ENCODE measurements around the gene MRTFA. TPM values are rescaled to one million over a fixed set of nuclear protein-coding genes. Genes with fewer than 3 reads are reported as not detected.

MRTFA gene
- total RNA-seq, 4 donors from 2014 or later: 45.5 to 90.2 (median 78.3) TPM

DNA sequence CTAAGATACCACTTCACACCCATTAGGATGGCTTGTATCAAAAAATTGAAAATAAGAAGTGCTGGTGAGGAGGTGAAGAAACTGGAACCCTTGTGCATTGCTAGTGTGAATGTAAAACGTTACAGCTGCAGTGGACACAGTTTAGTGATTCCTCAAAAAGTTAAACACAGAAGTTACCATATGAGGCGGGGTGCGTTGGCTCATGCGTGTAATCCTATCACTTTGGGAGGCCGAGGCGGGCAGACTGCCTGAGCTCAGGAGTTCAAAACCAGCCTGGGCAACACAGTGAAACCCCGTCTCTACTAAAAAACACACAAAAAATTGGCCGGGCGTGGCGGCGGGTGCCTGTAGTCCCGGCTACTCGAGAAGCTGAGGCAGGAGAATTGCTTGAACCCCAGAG is 222.6 kb downstream of the MRTFA start:
- no peaks in the 10 kb centered on the region for H3K9me3 ChIP-seq
- peaks cover 0 to 28% (median 5%) of the 10 kb centered on the region in 3 donors for H3K4me1 ChIP-seq
- peaks cover 0 to 66% of the 10 kb centered on the region in 2 donors for H3K36me3 ChIP-seq
- no peaks in the 10 kb centered on the region for H3K27me3 ChIP-seq
- TF ChIP-seq EP300 (IDR thresholded peaks at IDR 0.05) (no peak), POLR2AphosphoS5 (IDR thresholded peaks at IDR 0.05) (no peak), POLR2A (IDR thresholded peaks at IDR 0.05) (no peak)
- TF ChIP-seq, protein P1, sequence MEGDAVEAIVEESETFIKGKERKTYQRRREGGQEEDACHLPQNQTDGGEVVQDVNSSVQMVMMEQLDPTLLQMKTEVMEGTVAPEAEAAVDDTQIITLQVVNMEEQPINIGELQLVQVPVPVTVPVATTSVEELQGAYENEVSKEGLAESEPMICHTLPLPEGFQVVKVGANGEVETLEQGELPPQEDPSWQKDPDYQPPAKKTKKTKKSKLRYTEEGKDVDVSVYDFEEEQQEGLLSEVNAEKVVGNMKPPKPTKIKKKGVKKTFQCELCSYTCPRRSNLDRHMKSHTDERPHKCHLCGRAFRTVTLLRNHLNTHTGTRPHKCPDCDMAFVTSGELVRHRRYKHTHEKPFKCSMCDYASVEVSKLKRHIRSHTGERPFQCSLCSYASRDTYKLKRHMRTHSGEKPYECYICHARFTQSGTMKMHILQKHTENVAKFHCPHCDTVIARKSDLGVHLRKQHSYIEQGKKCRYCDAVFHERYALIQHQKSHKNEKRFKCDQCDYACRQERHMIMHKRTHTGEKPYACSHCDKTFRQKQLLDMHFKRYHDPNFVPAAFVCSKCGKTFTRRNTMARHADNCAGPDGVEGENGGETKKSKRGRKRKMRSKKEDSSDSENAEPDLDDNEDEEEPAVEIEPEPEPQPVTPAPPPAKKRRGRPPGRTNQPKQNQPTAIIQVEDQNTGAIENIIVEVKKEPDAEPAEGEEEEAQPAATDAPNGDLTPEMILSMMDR (IDR thresholded peaks at IDR 0.05): no peak
- 70 to 72% methylated on average over 8 to 12 of the region's 13 CpGs for WGBS, 2 donors (ENCODE audit: low coverage in 1 of 2)
- H3K27ac ChIP-seq: peak overlapping the region in 2 of 4 donors; percentile 7 to 32
- ATAC-seq: no peak
- H3K4me3 ChIP-seq: no peak overlapping the region

DNA sequence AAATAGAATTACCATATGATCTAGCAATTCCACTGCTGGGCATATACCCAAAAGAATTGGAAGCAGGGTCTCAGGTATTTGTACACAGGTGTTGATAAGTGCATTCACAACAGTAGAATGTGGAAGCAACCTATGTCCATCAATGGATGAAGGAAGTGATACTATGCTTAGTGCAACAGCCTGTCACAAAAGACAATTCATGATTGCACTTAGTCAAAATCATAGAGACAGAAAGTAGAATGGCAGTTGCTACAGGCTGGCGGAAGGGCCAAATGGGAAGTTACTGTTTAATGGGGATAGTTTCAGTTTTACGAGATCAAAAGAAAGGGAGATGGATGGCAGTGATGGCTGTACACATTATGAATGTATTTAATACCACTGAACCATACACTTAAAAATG is 224.1 kb downstream of the MRTFA start:
- H3K36me3 ChIP-seq: peaks cover 0 to 66% of the 10 kb centered on the region in 2 donors
- no peak for ATAC-seq
- no peak overlapping the region for H3K4me3 ChIP-seq
- H3K27ac ChIP-seq: no peak overlapping the region
- peaks cover 0 to 23% (median 5%) of the 10 kb centered on the region in 3 donors for H3K4me1 ChIP-seq
- H3K9me3 ChIP-seq: no peaks in the 10 kb centered on the region
- no peaks in the 10 kb centered on the region for H3K27me3 ChIP-seq
- TF ChIP-seq, protein P1 (IDR thresholded peaks at IDR 0.05): no peak
- TF ChIP-seq EP300 (IDR thresholded peaks at IDR 0.05) (no peak), POLR2A (IDR thresholded peaks at IDR 0.05) (no peak), POLR2AphosphoS5 (IDR thresholded peaks at IDR 0.05) (no peak)
- WGBS, 2 donors (ENCODE audit: low coverage in 1 of 2): 57 to 93% methylated on average over 2 of the region's 2 CpGs

DNA sequence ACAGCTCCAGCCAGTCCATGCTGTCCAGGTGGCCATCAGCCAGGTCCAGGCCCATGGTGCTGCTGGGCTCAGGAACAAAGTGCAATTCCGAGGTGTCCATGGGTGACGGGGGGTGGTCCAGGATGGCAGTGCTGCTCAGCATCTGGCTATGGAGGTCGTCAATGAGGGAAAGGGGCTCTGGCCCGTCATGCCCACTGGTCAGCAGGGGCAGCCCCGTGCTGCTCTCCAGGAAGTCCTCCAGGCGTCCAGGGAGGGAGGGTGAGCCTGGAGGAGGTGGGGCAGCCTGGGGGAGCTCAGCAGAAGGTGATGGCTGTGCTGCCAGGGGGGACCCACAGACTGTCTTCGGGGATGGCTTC is 225.0 kb downstream of the MRTFA start:
- Histone ChIP-seq H3K4me1 (peaks cover 0 to 23% (median 5%) of the 10 kb centered on the region in 3 donors), H3K36me3 (peaks cover 0 to 66% of the 10 kb centered on the region in 2 donors), H3K27me3 (no peaks in the 10 kb centered on the region), H3K9me3 (no peaks in the 10 kb centered on the region), H3K4me3 (no peak overlapping the region), H3K27ac (no peak overlapping the region)
- TF ChIP-seq EP300 (IDR thresholded peaks at IDR 0.05) (no peak), POLR2A (IDR thresholded peaks at IDR 0.05) (no peak), POLR2AphosphoS5 (IDR thresholded peaks at IDR 0.05) (no peak)
- TF ChIP-seq, protein P1 (IDR thresholded peaks at IDR 0.05): no peak
- ATAC-seq: no peak
- WGBS, 2 donors (ENCODE audit: low coverage in 1 of 2): 80% methylated on average over 3 of the region's 7 CpGs; no CpG with 5 or more reads in 1 of the 2 donors

DNA sequence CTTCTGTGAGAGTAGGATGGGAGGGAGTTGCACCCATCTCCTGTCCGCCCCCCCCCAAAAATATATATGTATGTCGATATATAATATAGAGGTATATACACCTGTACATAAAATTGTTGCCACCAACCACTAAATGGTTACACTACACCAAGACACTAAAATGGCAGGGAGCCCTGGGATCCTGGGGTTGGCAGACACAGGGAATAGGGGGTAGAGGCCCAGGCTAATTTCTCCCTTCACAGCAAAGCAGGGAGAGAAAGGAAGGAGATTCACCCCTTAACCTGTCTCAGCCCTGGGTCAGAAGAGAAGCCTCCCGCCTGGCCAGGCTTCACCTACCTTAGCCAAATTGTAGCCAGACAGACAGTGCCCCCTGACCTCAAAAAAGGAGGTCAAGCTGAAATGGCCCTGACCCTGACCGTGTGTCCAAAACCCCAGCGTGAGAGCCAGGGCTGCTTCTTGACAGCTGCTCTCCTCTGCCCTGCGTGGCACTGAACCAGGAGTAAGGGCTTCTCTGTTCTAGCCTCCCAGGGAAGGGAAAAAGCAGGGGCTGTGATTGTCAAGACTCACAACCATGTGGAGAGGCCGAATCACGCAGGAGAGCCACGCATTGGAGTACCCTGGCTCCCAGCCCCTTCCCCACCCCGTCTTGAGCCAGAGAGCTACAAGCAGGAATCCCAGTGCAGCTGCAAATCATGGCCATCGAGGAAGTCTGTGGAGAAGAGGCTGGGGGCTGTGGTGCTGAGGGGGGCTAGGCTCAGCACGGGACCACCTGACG is 225.6 kb downstream of the MRTFA start:
- no peaks in the 10 kb centered on the region for H3K27me3 ChIP-seq
- no peak overlapping the region for H3K4me3 ChIP-seq
- no peak overlapping the region for H3K27ac ChIP-seq
- no peaks in the 10 kb centered on the region for H3K9me3 ChIP-seq
- 91% methylated on average over 4 of the region's 13 CpGs; no CpG with 5 or more reads in 1 of the 2 donors for WGBS, 2 donors (ENCODE audit: low coverage in 1 of 2)
- no peak for ATAC-seq
- no peak for TF ChIP-seq EP300 (IDR thresholded peaks at IDR 0.05)
- TF ChIP-seq POLR2A (IDR thresholded peaks at IDR 0.05): no peak
- TF ChIP-seq, protein P1 (IDR thresholded peaks at IDR 0.05): no peak
- TF ChIP-seq POLR2AphosphoS5 (IDR thresholded peaks at IDR 0.05): no peak
- peaks cover 0 to 66% of the 10 kb centered on the region in 2 donors for H3K36me3 ChIP-seq
- H3K4me1 ChIP-seq: peaks cover 0 to 20% (median 5%) of the 10 kb centered on the region in 3 donors

DNA sequence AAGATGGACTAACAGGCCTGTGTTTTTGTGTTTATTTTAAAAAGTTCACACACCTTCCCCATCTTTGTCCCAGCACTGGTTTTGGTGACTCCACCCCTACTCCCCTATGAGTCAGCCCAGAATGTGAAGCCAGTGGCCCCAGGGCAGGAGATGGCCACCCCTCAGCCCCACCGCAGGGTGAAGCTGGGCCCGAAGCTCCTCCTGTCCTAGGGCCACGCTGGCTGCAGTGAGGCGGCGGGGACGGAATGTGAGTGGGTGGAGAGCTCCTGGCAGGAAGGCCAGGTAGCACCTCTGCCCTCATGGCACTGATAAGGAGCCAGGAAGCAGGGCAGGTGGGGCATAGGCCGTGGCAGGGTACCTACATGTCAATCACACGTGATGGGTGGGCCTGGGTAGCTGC is 226.2 kb downstream of the MRTFA start:
- H3K9me3 ChIP-seq: no peaks in the 10 kb centered on the region
- no peak for ATAC-seq
- no peak overlapping the region for H3K4me3 ChIP-seq
- H3K27me3 ChIP-seq: no peaks in the 10 kb centered on the region
- WGBS, 2 donors (ENCODE audit: low coverage in 1 of 2): 83% methylated on average over 1 of the region's 8 CpGs; no CpG with 5 or more reads in 1 of the 2 donors
- peaks cover 0 to 72% of the 10 kb centered on the region in 2 donors for H3K36me3 ChIP-seq
- no peak overlapping the region for H3K27ac ChIP-seq
- TF ChIP-seq EP300 (IDR thresholded peaks at IDR 0.05) (no peak), POLR2AphosphoS5 (IDR thresholded peaks at IDR 0.05) (no peak), POLR2A (IDR thresholded peaks at IDR 0.05) (no peak)
- TF ChIP-seq, protein P1 (IDR thresholded peaks at IDR 0.05): no peak
- H3K4me1 ChIP-seq: peaks cover 0 to 14% (median 5%) of the 10 kb centered on the region in 3 donors
